Duodenal mucosa (tissue), 2 donors: ENCODE data around the gene HIKESHI.
"Not testable (repeated sequence)": the region's sequence is repeated elsewhere in the genome, so short reads cannot be mapped to it uniquely, and the experiment has no call there.

Source experiments
- H3K27ac ChIP-seq: one replicate; pipeline ENCODE4 v1.7.0; 2013; ENCODE audit warnings: low read depth, low read length
- H3K27me3 ChIP-seq, 2 donors: one replicate each; pipeline ENCODE4 v1.7.0; 2013; ENCODE audit warnings: low read length in 2 of 2, control low read depth in 1 of 2; ENCODE audit not compliant: insufficient read depth in 2 of 2, control insufficient read depth in 1 of 2
- H3K36me3 ChIP-seq, 2 donors: one replicate each; pipeline ENCODE4 v1.7.0; 2013; ENCODE audit warnings: low read length in 2 of 2, control low read depth in 1 of 2; ENCODE audit not compliant: insufficient read depth in 2 of 2, control insufficient read depth in 1 of 2
- H3K4me1 ChIP-seq, 2 donors: one replicate each; pipeline ENCODE4 v1.7.0; 2013; ENCODE audit warnings: low read length in 2 of 2, control low read depth in 1 of 2; ENCODE audit not compliant: insufficient read depth in 2 of 2, control insufficient read depth in 1 of 2
- H3K4me3 ChIP-seq, 2 donors: one replicate each; pipeline ENCODE4 v1.7.0; 2013; ENCODE audit warnings: low read length in 2 of 2, low read depth in 1 of 2
- H3K9ac ChIP-seq, 2 donors: one replicate each; pipeline ENCODE4 v1.7.0; 2013; ENCODE audit warnings: low read length in 2 of 2, low read depth in 1 of 2
- H3K9me3 ChIP-seq, 2 donors: one replicate each; pipeline ENCODE4 v1.7.0; 2013; ENCODE audit warnings: low read length in 2 of 2, control low read depth in 1 of 2; ENCODE audit not compliant: control insufficient read depth in 1 of 2

HIKESHI gene

GRCh38 chr11:86341382-86341781 lies 39.3 kb downstream of the HIKESHI start:
- Histone ChIP-seq H3K27ac (no peak overlapping the region), H3K4me3 (no peak overlapping the region), H3K9ac (no peak overlapping the region), H3K36me3 (peaks cover 6 to 24% of the 10 kb centered on the region in 2 donors), H3K4me1 (no peaks in the 10 kb centered on the region), H3K27me3 (no peaks in the 10 kb centered on the region), H3K9me3 (no peaks in the 10 kb centered on the region)

DNA sequence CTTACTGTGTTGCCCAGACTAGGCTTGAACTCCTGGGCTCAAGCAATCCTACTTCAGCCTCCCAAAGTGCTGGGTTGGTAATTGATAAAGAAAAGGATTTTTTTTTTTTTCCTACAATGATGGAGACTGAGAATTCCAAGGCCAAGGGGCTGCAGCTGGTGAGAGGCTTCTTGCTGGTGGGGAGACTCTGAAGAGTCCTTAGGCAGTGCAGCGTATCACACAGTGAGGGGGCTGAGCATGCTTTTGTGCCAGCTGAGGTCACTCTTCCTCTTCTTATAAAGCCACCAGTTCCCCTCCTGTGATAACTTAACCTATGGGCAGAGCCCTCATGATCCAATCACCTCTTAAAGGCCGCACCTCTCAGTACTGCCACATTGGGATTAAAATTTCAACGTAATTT lies 44.5 kb downstream of the HIKESHI start:
- Histone ChIP-seq H3K27me3 (no peaks in the 10 kb centered on the region), H3K4me3 (no peak overlapping the region), H3K27ac (no peak overlapping the region), H3K36me3 (peaks cover 0 to 12% of the 10 kb centered on the region in 2 donors), H3K4me1 (no peaks in the 10 kb centered on the region), H3K9ac (no peak overlapping the region), H3K9me3 (no peaks in the 10 kb centered on the region)

GRCh38 chr11:86355256-86355655 lies 53.2 kb downstream of the HIKESHI start:
- no peaks in the 10 kb centered on the region for H3K4me1 ChIP-seq
- no peak overlapping the region for H3K27ac ChIP-seq
- H3K27me3 ChIP-seq: no peaks in the 10 kb centered on the region
- no peak overlapping the region for H3K9ac ChIP-seq
- no peaks in the 10 kb centered on the region for H3K36me3 ChIP-seq
- no peak overlapping the region for H3K4me3 ChIP-seq
- no peaks in the 10 kb centered on the region for H3K9me3 ChIP-seq

DNA sequence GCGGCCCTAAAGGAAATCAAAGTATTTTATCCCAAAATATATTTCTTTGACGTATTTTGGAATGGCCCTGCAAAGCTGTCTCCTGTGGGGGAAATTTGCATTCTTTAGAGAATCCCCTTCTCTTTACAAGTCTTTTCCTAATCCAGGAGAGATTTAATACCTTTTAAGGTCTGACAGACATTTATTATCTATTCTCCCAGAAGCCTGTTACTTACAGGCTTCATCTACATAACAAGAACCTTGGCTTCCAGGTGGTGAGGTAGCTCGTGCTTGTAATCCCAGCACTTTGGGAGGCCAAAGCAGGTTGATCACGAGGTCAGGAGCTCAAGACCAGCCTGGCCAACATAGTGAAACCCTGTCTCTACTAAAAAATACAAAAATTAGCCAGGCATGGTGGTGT lies 55.4 kb downstream of the HIKESHI start:
- H3K9ac ChIP-seq, H3K36me3 ChIP-seq, H3K27ac ChIP-seq, H3K27me3 ChIP-seq, H3K4me3 ChIP-seq, H3K4me1 ChIP-seq, H3K9me3 ChIP-seq: not testable (repeated sequence)

DNA sequence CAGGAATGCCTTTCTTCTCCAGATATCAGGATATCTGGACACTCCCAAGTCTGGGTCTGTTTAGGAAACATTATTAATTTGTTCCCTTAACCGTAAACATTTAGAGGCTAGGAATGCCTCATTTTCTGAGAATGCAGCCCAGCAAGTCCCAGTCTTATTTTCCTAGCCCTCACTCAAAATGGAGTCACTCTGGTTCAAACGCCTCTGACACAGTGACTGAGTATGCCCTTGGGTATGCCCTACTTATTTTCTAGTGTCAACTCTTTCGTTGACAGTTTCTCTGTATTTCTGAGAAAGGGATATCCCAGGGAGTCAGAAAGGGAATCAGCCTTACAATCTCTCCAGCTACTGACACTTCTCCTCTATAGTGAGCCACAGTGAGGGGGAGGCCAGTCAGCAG lies 56.7 kb downstream of the HIKESHI start:
- H3K9me3 ChIP-seq: no peaks in the 10 kb centered on the region

GRCh38 chr11:86360775-86361395 lies 58.8 kb downstream of the HIKESHI start:
- no peaks in the 10 kb centered on the region for H3K36me3 ChIP-seq
- H3K27ac ChIP-seq: no peak overlapping the region
- H3K9me3 ChIP-seq: no peaks in the 10 kb centered on the region
- H3K9ac ChIP-seq: no peak overlapping the region
- H3K27me3 ChIP-seq: no peaks in the 10 kb centered on the region
- no peak overlapping the region for H3K4me3 ChIP-seq
- H3K4me1 ChIP-seq: no peaks in the 10 kb centered on the region

More for the DNA sequence above, 56.7 kb downstream of the HIKESHI start:
- Histone ChIP-seq H3K4me1 (no peaks in the 10 kb centered on the region), H3K9ac (no peak overlapping the region), H3K27me3 (no peaks in the 10 kb centered on the region), H3K27ac (no peak overlapping the region), H3K36me3 (no peaks in the 10 kb centered on the region), H3K4me3 (no peak overlapping the region)

- Histone ChIP-seq H3K4me3 (no peak overlapping the region), H3K9ac (no peak overlapping the region), H3K27ac (no peak overlapping the region), H3K9me3 (no peaks in the 10 kb centered on the region), H3K27me3 (no peaks in the 10 kb centered on the region), H3K36me3 (no peaks in the 10 kb centered on the region), H3K4me1 (no peaks in the 10 kb centered on the region)
Observed at GRCh38 chr11:86363424-86363823, 61.4 kb downstream of the HIKESHI start.

DNA sequence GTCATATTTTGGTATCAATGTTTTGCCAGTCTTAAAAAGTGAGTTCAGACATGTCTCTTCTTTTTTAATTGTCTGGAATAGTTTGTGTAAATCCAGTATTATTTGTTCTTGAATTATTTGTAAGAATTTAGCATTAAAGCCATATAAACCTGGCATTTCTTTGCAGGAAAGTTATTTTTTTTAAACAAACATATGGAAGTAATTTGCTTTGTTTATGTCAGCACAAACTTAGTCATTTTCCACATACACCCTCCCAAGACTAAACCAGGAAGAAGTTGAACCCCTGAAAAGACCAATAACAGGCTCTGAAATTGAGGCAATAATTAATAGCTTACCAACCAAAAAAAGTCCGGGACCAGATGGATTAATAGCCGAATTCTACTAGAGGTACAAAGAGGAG lies 63.5 kb downstream of the HIKESHI start:
- Histone ChIP-seq H3K9ac (no peak overlapping the region), H3K36me3 (no peaks in the 10 kb centered on the region), H3K4me3 (no peak overlapping the region), H3K27me3 (no peaks in the 10 kb centered on the region), H3K9me3 (no peaks in the 10 kb centered on the region), H3K4me1 (no peaks in the 10 kb centered on the region), H3K27ac (no peak overlapping the region)

GRCh38 chr11:86369668-86370067 lies 67.6 kb downstream of the HIKESHI start:
- no peaks in the 10 kb centered on the region for H3K9me3 ChIP-seq
- no peak overlapping the region for H3K27ac ChIP-seq
- H3K4me1 ChIP-seq: no peaks in the 10 kb centered on the region
- H3K36me3 ChIP-seq: no peaks in the 10 kb centered on the region
- H3K4me3 ChIP-seq: no peak overlapping the region
- no peaks in the 10 kb centered on the region for H3K27me3 ChIP-seq
- no peak overlapping the region for H3K9ac ChIP-seq

- Histone ChIP-seq H3K9ac (no peak overlapping the region), H3K4me3 (no peak overlapping the region), H3K4me1 (no peaks in the 10 kb centered on the region), H3K27me3 (no peaks in the 10 kb centered on the region), H3K36me3 (no peaks in the 10 kb centered on the region), H3K9me3 (no peaks in the 10 kb centered on the region), H3K27ac (no peak overlapping the region)
Observed at GRCh38 chr11:86370171-86370570, 68.1 kb downstream of the HIKESHI start.
